Left lung (tissue), 10 donors: ENCODE measurements around the gene BTN1A1. TPM values are rescaled to one million over a fixed set of nuclear protein-coding genes. Genes with fewer than 3 reads are reported as not detected.

Experiments used
- ATAC-seq: fragments of 200-7000 bp; cut with Tn5 transposase; one replicate; pipeline ENCODE4 v1.9.1; 2020; ENCODE audit warnings: moderate library complexity
- DNase-seq, 4 donors: peaks; one replicate each; pipeline ENCODE4 v3.0.0-alpha.2; 2013 to 2020
- H3K27ac ChIP-seq, 2 donors: fragments of 200-600 bp; sonication (generic) in 1 of 2; one replicate each; pipeline versions ENCODE4 v1.5.0 to v1.8.0; 2020 to 2021
- H3K27me3 ChIP-seq, 2 donors: fragments of 200-600 bp; sonication (generic) in 1 of 2; one replicate each; pipeline versions ENCODE4 v1.5.0 to v1.8.0; 2020 to 2021
- H3K36me3 ChIP-seq, 2 donors: fragments of 200-600 bp; sonication (generic) in 1 of 2; one replicate each; pipeline versions ENCODE4 v1.5.0 to v1.8.0; 2020 to 2021
- H3K4me1 ChIP-seq, 2 donors: fragments of 200-600 bp; one replicate each; pipeline ENCODE4 v1.8.0; 2021
- H3K4me3 ChIP-seq, 2 donors: fragments of 200-600 bp; sonication (generic) in 1 of 2; one replicate each; pipeline versions ENCODE4 v1.5.0 to v1.8.0; 2020 to 2021; ENCODE audit warnings: mild to moderate bottlenecking in 1 of 2
- H3K9me3 ChIP-seq, 2 donors: fragments of 200-600 bp; sonication (generic) in 1 of 2; one replicate each; pipeline versions ENCODE4 v1.5.0 to v1.8.0; 2020 to 2021
- CTCF ChIP-seq, 2 donors: fragments of 200-600 bp; sonication (generic) in 1 of 2; IDR thresholded peaks; one replicate each; pipeline versions ENCODE4 v1.5.0 to v1.8.0; 2021; ENCODE audit warnings: antibody characterized with exemption in 2 of 2
- intact Hi-C, 2 donors: fragments of 100-400 bp; cut with DNase I; formaldehyde crosslinking; loops; one replicate each; pipeline versions ENCODE4 v1.11.2 to v1.14.2; 2022
- polyA plus RNA-seq, 6 donors: library from polyadenylated mRNA; unstranded; fragments of 120-200 nt; gene quantifications; one replicate each; pipeline ENCODE4 v1.2.1, GENCODE V29; 2013; ENCODE audit not compliant: insufficient read length in 6 of 6
- total RNA-seq, 2 donors: library from RNA; stranded (reverse); fragmentation: NEBNext Ultra II Directional; extraction: Animal tissue kit (Norgen Biotek cat#: 25700); gene quantifications; one replicate each; pipeline ENCODE4 v1.2.1, GENCODE V29; 2021
- donor health status: DM: no; HTN: yes; CAD: no.
- donor health status: DM: no; HTN: no; CAD: no.

BTN1A1 gene
- total and polyA plus RNA-seq, 8 donors = 0.15 to 0.32 (median 0.23) TPM; not detected in 2

GRCh38 chr6:26524722-26525370, 24.7 kb downstream of the BTN1A1 start:
- intact Hi-C loops = no loop called here
- DNase-seq = no peak
- no peak for TF ChIP-seq CTCF (IDR thresholded peaks at IDR 0.05)

GRCh38 chr6:26525838-26526237, 25.7 kb downstream of the BTN1A1 start:
- no peak overlapping the region for H3K27ac ChIP-seq
- no peaks in the 10 kb centered on the region for H3K27me3 ChIP-seq
- H3K4me1 ChIP-seq = peaks cover 4 to 21% of the 10 kb centered on the region in 2 donors
- intact Hi-C loops = no loop called here
- H3K9me3 ChIP-seq = no peaks in the 10 kb centered on the region
- H3K4me3 ChIP-seq = no peak overlapping the region
- no peak for ATAC-seq
- TF ChIP-seq CTCF (IDR thresholded peaks at IDR 0.05) = no peak
- DNase-seq = no peak
- H3K36me3 ChIP-seq = no peaks in the 10 kb centered on the region

More at GRCh38 chr6:26524722-26525370, 24.7 kb downstream of the BTN1A1 start:
- H3K4me1 ChIP-seq = peaks cover 4 to 27% of the 10 kb centered on the region in 2 donors
- H3K4me3 ChIP-seq = no peak overlapping the region
- H3K27ac ChIP-seq = no peak overlapping the region
- H3K36me3 ChIP-seq = no peaks in the 10 kb centered on the region
- H3K27me3 ChIP-seq = no peaks in the 10 kb centered on the region
- ATAC-seq = no peak
- H3K9me3 ChIP-seq = no peaks in the 10 kb centered on the region

- no peak overlapping the region for H3K27ac ChIP-seq
- H3K27me3 ChIP-seq = no peaks in the 10 kb centered on the region
- TF ChIP-seq CTCF (IDR thresholded peaks at IDR 0.05) = no peak
- DNase-seq = no peak
- peaks cover 4 to 21% of the 10 kb centered on the region in 2 donors for H3K4me1 ChIP-seq
- intact Hi-C loops = no loop called here
- no peaks in the 10 kb centered on the region for H3K36me3 ChIP-seq
- no peak for ATAC-seq
- H3K4me3 ChIP-seq = no peak overlapping the region
- no peaks in the 10 kb centered on the region for H3K9me3 ChIP-seq
Observed at GRCh38 chr6:26526928-26527327, 26.8 kb downstream of the BTN1A1 start.

GRCh38 chr6:26530203-26530602, 30.1 kb downstream of the BTN1A1 start:
- peaks cover 0 to 12% of the 10 kb centered on the region in 2 donors for H3K4me1 ChIP-seq
- ATAC-seq = no peak
- intact Hi-C loops = no loop called here
- TF ChIP-seq CTCF (IDR thresholded peaks at IDR 0.05) = no peak
- no peak overlapping the region for H3K27ac ChIP-seq
- no peaks in the 10 kb centered on the region for H3K27me3 ChIP-seq
- no peaks in the 10 kb centered on the region for H3K9me3 ChIP-seq
- no peak overlapping the region for H3K4me3 ChIP-seq
- no peak for DNase-seq
- H3K36me3 ChIP-seq = no peaks in the 10 kb centered on the region

GRCh38 chr6:26531897-26532296, 31.8 kb downstream of the BTN1A1 start:
- no peaks in the 10 kb centered on the region for H3K9me3 ChIP-seq

More at GRCh38 chr6:26531897-26532296, 31.8 kb downstream of the BTN1A1 start:
- Histone ChIP-seq H3K27me3 (no peaks in the 10 kb centered on the region), H3K4me3 (no peak overlapping the region), H3K36me3 (no peaks in the 10 kb centered on the region), H3K4me1 (peaks cover 8 to 22% of the 10 kb centered on the region in 2 donors), H3K27ac (peak overlapping the region in 1 of 2 donors; percentile 62)
- no peak for TF ChIP-seq CTCF (IDR thresholded peaks at IDR 0.05)
- DNase-seq = no peak
- intact Hi-C loops = no loop called here
- ATAC-seq = no peak
